ENCODE data around the gene ADAMTSL2.

The ADAMTSL2 gene

DNA sequence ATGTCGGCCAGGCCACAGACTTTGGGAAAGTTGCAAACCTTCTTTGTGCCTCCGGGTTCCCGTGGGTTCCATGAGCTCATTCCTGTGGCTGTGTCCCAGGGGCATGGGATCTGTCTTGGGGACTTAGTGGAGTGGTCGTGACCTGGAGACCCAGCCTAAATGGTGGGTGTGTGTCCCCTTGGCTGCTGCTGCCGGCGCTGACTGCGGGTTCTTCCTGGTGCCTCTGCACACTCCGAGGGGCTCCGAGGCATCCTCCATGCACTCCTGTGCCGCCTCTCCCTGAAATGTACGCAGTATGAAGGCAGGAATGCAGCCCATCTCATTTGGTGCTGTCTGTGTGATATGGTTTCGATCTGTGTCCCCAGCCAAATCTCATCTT, 34.6 kb upstream of the ADAMTSL2 start:
- no peak for DNase-seq (ENCODE audit: low spot score)

DNA sequence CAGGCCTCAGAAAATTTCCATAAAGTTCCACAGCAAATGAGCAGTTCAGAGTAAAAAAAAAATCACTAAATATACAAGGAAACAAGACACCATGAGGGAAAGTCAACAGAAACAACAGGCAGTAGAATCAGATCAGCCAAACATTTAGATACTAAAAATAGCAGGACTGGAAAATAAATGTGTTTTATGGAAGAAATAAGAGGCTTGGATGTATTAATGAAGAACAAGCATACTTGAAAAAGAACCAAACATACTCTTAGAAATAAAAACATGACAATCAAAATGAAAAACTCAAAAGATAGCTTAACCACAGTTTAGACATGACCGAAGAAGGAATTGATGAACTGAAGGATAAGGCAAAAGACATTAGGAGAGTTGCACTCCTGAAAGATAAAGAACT, 32.4 kb upstream of the ADAMTSL2 start:
- no peak for DNase-seq (ENCODE audit: low spot score)

DNA sequence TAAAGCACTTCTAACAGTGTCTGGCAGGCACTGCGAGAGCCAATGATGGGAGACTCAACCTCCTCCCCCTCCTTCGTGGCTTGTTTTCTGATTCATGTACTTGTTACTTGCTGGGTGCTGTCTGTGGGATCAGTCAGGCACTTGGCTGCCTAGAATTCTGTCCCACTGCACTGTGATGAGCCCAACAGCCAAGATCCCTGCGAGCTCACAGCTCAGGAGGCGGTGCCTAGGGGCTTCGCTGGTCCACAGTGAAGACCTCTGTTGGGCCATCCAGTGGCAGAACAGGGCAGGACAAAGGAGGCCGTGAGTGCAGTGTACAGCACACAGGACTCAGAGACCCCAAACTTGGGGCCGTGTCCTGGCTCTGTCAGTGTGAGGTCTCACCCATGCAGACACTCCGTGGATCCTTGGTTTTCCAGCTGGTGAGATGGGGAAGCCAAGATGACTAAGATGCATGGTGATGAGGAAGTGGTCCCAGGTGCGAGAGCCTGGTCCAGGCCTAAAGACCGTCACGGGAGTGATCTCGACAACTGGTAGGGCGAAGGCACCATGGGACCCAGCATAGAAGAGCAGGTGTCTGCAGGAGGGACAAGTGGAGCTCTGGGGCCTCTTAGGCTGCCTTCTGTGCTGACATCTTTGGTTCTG, 29.2 kb upstream of the ADAMTSL2 start:
- no peak for DNase-seq (ENCODE audit: low spot score)

DNA sequence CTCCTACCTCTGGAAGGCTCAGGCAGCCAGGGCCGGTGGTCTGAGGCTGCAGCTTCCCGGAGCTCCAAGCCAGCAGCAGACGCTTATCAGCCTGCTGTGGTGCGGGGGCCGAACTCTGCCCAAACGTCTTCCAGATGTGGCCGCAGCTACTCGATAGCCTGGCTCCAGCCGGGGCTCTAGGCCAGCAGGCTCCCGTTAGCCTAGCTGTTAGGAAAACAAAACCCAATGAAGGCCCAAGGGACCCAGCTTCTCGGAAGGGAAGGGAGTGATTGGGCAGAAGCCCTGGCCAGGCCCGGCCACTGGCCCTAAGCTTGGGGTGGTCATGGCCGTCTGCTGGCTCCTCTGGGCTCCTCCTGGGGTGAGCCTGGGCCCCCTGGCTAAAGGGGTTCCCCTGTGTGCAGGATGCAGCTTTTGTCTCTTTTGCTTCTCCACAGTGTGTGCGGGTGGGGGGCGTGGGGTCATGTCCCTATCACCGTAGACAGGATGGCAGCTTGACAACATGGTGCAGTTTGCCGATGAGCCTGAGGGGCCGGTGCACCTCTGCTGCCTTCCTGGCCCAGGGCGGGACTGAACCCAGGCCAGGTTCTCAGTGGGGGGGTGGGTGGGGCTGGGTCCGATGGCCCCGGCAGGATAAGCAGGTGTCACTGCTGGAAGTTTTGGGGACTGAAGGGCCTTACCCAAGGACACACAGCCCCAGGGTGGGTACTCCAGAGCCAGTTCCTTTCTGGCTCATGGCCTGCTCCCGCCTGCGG, 28.4 kb upstream of the ADAMTSL2 start:
- no peak for DNase-seq (ENCODE audit: low spot score)

GRCh38 chr9:133506653-133507038, 27.9 kb upstream of the ADAMTSL2 start:
- DNase-seq (ENCODE audit: low spot score) = no peak

DNA sequence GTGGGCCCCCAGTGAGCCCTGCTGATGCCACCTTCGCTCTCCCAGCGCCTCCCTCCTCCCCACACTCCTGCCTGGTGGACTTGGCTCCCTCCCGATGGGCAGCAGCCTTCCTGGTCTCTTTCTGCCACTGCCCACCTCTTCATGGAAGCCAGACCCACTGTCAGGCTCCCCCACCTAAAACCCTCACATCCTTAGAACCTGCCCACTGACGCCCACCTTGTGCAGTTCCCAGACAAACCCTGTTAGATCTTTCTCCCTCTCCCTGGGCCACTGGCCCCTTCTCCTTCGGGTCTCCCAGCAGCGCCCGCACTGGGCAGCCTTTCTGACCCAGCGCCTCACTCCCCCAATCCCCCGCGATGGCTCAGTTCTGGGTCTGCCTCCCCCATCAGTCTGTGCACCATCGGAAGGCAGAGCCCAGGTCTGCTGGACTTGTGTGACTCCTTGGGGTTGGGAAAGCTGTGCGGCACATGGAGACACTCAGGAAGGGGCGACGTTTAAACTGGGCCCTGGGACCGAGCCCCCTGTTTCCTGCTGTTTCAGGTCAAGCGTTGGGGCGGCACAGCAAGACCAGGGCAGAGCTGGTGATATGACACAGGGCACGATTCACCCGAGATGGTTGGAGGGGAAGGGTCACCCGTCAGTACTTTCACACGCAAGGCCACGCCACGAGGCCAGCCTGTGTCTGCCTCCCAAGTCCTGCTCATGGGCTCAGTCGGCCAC, 27.1 kb upstream of the ADAMTSL2 start:
- DNase-seq (ENCODE audit: low spot score) = no peak

- DNase-seq (ENCODE audit: low spot score) = no peak
These were observed 26.5 kb upstream of the ADAMTSL2 start for GRCh38 chr9:133508046-133508445.

DNA sequence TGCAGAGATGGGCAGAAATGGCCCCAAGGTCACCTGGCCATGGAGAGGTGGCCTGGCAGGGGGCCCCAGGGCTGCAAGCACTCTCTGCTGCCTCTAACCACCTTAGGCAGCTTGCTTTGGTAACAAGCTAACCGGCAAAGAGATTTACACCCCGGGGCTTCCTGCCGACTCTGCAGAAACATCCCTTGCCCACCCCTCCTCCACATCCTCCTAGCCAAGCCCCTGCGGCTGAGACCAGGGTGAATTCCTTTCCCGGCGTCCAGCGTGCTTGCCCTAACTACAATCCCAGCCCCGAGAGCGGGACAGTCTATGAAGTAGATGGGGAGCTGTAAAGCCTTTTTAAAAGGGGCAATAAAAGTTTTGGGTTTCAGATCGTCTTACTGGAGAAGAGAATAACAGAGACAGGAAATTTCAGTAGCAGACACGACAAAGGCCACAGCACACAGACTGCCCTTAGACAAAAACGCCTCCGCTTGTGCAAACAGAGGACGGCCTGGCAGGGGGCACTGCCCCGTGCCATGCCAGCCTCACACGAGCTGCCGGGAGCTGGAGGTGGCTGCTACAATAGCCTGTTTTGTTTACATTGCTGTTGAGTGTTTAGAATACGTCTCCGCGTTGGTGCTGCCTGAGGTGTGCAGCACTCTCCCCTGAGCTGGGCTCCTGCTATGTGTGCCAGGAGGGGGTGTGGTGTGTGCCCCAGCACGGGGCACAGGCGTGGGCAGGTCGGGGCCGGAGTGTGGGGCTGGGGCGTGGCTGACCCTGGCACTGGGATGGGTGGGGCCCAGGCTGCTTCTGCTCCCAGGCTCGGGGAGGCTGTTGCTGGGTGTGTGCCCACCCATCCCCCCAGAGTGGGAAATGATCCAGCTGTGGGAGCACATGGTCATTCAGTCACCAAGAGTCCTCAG, 25.1 kb upstream of the ADAMTSL2 start:
- DNase-seq (ENCODE audit: low spot score) = peak; percentile 82

GRCh38 chr9:133510926-133511505, 23.5 kb upstream of the ADAMTSL2 start:
- no peak for DNase-seq (ENCODE audit: low spot score)

DNA sequence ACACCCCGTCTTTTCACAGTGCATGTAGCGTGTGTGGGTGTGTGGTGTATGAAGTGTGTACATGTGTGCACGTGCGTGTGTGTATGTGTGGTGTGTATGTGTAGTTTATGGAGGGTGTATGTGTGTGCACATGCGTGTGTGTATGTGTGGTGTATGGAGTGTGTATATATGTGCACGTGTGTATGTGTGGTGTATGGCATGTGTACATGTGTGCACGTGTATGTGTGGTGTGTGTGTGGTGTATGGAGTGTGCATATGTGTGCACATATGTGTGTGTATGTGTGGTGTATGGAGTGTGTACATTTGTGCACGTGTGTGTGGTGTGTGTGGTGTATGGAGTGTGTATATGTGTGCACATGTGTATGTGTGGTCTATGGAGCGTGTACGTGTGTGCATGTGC, 22.9 kb upstream of the ADAMTSL2 start:
- DNase-seq (ENCODE audit: low spot score) = no peak

- DNase-seq (ENCODE audit: low spot score) = no peak
These were observed 22.0 kb upstream of the ADAMTSL2 start for GRCh38 chr9:133512253-133513213.

DNA sequence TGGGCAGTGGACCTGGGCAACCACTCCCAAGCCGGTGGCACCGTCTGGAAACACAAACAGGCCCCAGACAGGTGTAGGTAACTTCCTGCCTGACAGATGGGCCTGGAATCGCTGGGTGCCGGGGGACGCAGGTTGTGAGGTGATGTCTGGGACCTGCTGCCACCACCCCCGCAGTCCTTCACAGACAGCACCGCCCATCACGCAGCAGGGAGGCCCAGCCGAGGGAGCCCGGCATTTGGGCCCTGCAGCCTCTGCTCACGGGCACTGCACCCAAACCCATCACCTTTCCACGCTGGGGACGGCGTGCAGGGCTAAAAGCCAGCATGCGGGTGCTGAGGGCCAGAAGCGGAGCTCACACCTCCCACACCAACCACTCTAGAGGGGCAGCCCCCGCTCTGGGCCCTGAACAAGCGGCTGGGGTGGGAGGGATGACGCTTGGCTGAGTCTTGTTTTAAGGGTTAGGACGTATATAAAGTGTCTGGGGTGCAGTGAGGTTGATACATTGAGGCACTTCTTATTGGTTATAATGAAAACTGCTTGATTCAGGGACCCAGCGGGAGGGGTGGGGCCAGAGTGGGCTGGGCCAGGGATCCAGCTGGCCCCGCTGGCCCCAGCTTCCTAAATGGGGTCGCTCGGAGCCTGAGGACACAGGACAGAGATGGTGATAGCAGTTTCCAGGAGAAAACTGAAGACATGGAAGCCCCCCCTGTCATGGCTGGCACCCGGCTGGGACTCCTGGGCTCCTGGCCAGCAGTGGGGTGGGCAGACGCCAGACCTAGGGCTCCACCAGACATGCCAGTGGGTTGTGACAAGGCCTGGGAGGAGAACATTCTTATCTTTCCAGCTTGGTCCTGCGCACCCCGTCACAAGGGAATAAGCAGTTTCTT, 21.0 kb upstream of the ADAMTSL2 start:
- DNase-seq (ENCODE audit: low spot score) = no peak

DNA sequence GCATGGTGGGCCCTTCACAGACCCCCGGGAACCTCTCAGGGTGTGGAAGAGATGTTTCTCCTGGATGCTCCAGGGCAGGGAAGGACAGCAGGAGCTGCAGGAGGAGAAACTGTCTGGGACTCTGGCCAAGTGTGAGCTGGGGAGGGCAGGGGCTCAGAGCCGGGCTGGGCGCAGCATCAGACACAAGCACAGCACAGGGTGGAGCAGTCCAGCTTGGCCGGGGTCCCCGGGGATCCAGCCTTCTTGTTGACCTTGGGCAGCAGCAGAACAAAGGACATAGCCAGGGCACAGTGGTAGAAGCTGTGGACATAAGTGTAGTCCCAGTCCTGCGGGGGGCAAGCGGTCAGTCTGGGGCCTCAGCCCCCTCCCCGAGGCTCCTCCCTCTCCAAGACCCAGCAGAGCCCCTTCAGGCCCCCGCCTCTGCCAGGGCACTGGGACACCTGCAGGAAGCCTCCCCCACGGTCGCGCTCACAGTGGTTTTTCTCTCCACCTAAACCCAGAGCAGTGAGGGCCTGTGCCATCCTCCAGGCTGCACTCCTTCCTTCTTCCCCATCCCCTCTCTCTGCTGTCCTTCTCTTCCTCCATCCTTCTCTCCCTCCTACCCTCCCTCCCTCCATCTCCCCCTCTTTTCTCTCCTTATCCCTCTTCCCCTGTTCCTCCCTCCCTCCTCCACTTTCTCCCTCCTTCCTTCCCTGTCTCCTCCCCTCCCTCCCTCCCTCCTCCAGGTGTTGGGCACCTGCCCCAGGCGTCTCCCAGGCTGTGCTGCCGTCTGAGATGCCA, 19.9 kb upstream of the ADAMTSL2 start:
- DNase-seq (ENCODE audit: low spot score) = no peak

DNA sequence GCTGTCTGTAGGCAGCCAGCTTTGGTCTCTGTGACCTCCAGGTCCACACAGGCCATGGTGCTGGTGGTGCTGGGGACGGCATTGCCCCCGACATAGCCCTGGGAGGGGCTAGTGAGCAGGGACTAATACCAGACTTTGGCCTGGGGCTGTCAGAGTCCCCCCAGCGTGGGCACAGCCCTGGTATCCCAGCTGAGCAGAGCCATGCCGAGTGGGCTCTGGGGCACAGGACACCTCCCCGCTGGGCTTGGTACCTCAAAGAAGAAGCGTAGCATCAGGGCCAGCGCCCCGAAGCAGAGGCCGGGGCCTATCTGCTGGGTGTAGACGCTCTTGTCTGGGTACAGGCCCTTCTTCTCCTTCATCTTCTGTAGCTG, 19.3 kb upstream of the ADAMTSL2 start:
- DNase-seq (ENCODE audit: low spot score) = no peak

DNA sequence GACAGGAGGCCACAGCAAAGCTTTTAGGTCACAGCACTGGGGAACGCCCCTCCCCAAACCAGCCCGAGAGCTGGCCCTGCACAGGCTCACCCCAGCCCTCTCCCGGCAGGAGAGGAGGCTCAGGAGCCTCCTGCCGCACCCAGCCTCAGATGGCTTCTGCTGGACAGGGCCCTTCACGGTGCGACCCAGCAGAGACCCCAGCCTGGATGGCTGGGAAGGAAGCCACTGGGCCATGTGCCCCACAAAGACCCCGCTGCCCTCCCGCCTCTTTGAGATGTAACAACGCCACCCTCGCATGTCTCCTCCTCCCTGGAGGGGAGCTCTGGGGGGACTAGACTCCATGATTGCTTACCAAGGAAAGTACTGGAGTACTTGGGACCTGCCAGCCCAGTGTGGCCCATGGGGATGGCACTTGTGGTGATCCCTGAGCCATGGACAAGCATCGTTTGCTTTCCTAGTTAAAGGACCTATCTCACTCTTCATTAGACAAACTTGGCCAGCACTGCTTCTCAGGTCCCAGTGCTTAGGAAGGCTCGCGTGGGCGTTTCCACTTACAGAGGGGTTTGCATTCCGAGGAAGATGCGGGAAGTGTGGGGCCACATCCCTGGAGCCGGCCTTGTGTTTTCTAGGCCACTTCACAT, 18.8 kb upstream of the ADAMTSL2 start:
- no peak for DNase-seq (ENCODE audit: low spot score)

GRCh38 chr9:133516256-133516960, 18.1 kb upstream of the ADAMTSL2 start:
- no peak for DNase-seq (ENCODE audit: low spot score)

- no peak for DNase-seq (ENCODE audit: low spot score)
These were observed 17.5 kb upstream of the ADAMTSL2 start for GRCh38 chr9:133516961-133517350.

- DNase-seq (ENCODE audit: low spot score) = no peak
These were observed 16.8 kb upstream of the ADAMTSL2 start for GRCh38 chr9:133517711-133518110.
